K562 (cell line): ENCODE measurements around the gene TOP3A. TPM values are rescaled to one million over a fixed set of nuclear protein-coding genes. Genes with fewer than 3 reads are reported as not detected.

Source experiments
- ATAC-seq: fragments of 200-7000 bp; cut with Tn5 transposase; 3 replicates; pipeline ENCODE4 v1.9.1; 2020; ENCODE audit warnings: moderate library complexity
- BruUV-seq: library from RNA; stranded (reverse); fragments of 400-500 nt; replicated peaks from 2 replicates; lab custom pipeline; 2021; lab: Mats Ljungman, UMichigan
- CTCF ChIA-PET: fragments of 300-600 bp; formaldehyde crosslinking; extraction: SDS; loops from one replicate; lab custom pipeline; 2021; ENCODE audit warnings: low intra/inter-chr PET ratio; lab: Yijun Ruan, JAX
- POLR2A ChIA-PET: fragments of 300-600, 350-650 bp; sonication (Branson Sonifier 250); formaldehyde crosslinking; extraction: SDS; loops from one replicate; lab custom pipeline; 2021; ENCODE audit warnings: antibody characterized with exemption, inconsistent platforms; lab: Yijun Ruan, JAX
- DNase-seq, 4 experiments: peaks; one replicate each; pipeline versions ENCODE4 v3.0.0 to v3.0.0-alpha.2; 2011 to 2018; ENCODE audit warnings: low spot score in 3 of 4, mixed read lengths in 3 of 4; ENCODE audit errors: extremely low read depth in 1 of 4
- FAIRE-seq: peaks from 2 replicates; lab custom pipeline; 2011; peaks lifted over from hg19 to GRCh38; lab: Jason Lieb, UNC
- H2AFZ ChIP-seq: 2 replicates; pipeline ENCODE4 v1.6.0; 2011; ENCODE audit warnings: low read depth, low read length, control low read depth, inconsistent platforms
- H3K27ac ChIP-seq: fragments of 200-600 bp; 3 replicates; pipeline ENCODE4 v1.8.0; 2011; ENCODE audit warnings: low read depth, mild to moderate bottlenecking, control low read depth, inconsistent platforms, low read length, moderate library complexity, mixed read lengths; ENCODE audit errors: extremely low read depth
- H3K27me3 ChIP-seq, 2 experiments: fragments of 300-600 bp in 1 of 2; 2 replicates in 1 of 2; 3 replicates in 1 of 2; pipeline versions ENCODE4 v1.6.0 to v1.8.0; 2011; ENCODE audit warnings: inconsistent platforms in 2 of 2, low read length in 2 of 2, mild to moderate bottlenecking in 1 of 2, mixed read lengths in 1 of 2, moderate library complexity in 1 of 2; ENCODE audit not compliant: control insufficient read depth in 2 of 2, insufficient read depth in 2 of 2
- H3K36me3 ChIP-seq: fragments of 300-600 bp; 3 replicates; pipeline ENCODE4 v1.8.0; 2011; ENCODE audit warnings: mild to moderate bottlenecking, low read length, inconsistent platforms; ENCODE audit not compliant: control insufficient read depth, insufficient read depth
- H3K4me1 ChIP-seq, 2 experiments: fragments of 200-600 bp in 1 of 2; replicated peaks in 1 of 2; 2 replicates in 1 of 2; 3 replicates in 1 of 2; pipeline versions ENCODE4 v1.5.1 to v1.8.0; 2011; ENCODE audit warnings: inconsistent platforms in 2 of 2, low read length in 2 of 2, mild to moderate bottlenecking in 1 of 2, mixed read lengths in 1 of 2, moderate library complexity in 1 of 2; ENCODE audit not compliant: control insufficient read depth in 2 of 2, insufficient read depth in 2 of 2
- H3K4me2 ChIP-seq: 2 replicates; pipeline ENCODE4 v1.6.1; 2011; ENCODE audit warnings: low read length, control low read depth, inconsistent platforms, mixed read lengths; ENCODE audit not compliant: insufficient read depth
- H3K4me3 ChIP-seq: fragments of 200-600 bp; sonication (generic), shearing (Covaris generic); 2 replicates; pipeline ENCODE4 v1.5.1; 2016; ENCODE audit warnings: control low read depth, inconsistent platforms
- H3K79me2 ChIP-seq: fragments of 200-600 bp; 3 replicates; pipeline ENCODE4 v1.8.0; 2011; ENCODE audit warnings: low read length, inconsistent platforms; ENCODE audit not compliant: control insufficient read depth, insufficient read depth
- H3K9ac ChIP-seq, 2 experiments: 2 replicates each; pipeline versions ENCODE4 v1.6.0 to v1.6.1; 2011; ENCODE audit warnings: low read depth in 2 of 2, low read length in 2 of 2, control low read depth in 1 of 2, inconsistent platforms in 1 of 2, mild to moderate bottlenecking in 1 of 2, mixed read lengths in 1 of 2; ENCODE audit not compliant: insufficient read depth in 1 of 2
- H3K9me1 ChIP-seq: one replicate; pipeline ENCODE4 v1.6.0; 2011; ENCODE audit warnings: inconsistent platforms, mild to moderate bottlenecking, low read length, moderate library complexity; ENCODE audit not compliant: control insufficient read depth, insufficient read depth
- H3K9me3 ChIP-seq: replicated peaks from 2 replicates; pipeline ENCODE4 v1.5.1; 2011; ENCODE audit warnings: low read depth, low read length, inconsistent platforms; ENCODE audit not compliant: control insufficient read depth, insufficient read depth
- H4K20me1 ChIP-seq: replicated peaks from 2 replicates; pipeline ENCODE4 v1.6.1; 2011; ENCODE audit warnings: low read length, inconsistent platforms, mixed read lengths; ENCODE audit not compliant: control insufficient read depth, insufficient read depth
- ATF4 ChIP-seq: fragments of 450-650 bp; formaldehyde crosslinking; IDR thresholded peaks from 2 replicates; pipeline ENCODE4 v1.4.0; 2022; ENCODE audit warnings: mild to moderate bottlenecking, moderate library complexity
- ETV6 ChIP-seq, 3 experiments: fragments of 150-350 bp in 1 of 3; sonication (generic) in 1 of 3; formaldehyde crosslinking in 1 of 3; IDR thresholded peaks; 2 replicates each; pipeline versions ENCODE4 v1.6.1 to v1.8.0; 2014 to 2022; ENCODE audit warnings: borderline replicate concordance in 2 of 3, low read depth in 2 of 3, antibody characterized with exemption in 1 of 3, low read length in 1 of 3, mild to moderate bottlenecking in 1 of 3, missing genetic modification reagents in 1 of 3
- JUNB ChIP-seq: fragments of 450-650 bp; formaldehyde crosslinking; conservative IDR thresholded peaks from 2 replicates; pipeline ENCODE4 v1.4.0; 2020; ENCODE audit warnings: mild to moderate bottlenecking
- KAT8 ChIP-seq: fragments of 450-650 bp; IDR thresholded peaks from 2 replicates; pipeline ENCODE4 v1.6.1; 2016; ENCODE audit warnings: low read depth, mild to moderate bottlenecking
- MTA3 ChIP-seq: fragments of 450-650 bp; formaldehyde crosslinking; IDR thresholded peaks from 2 replicates; pipeline ENCODE4 v1.6.1; 2017; ENCODE audit warnings: mild to moderate bottlenecking, borderline replicate concordance
- NR2C1 ChIP-seq, 2 experiments: fragments of 450-650 bp; IDR thresholded peaks; 2 replicates each; pipeline ENCODE4 v1.6.1; 2017; ENCODE audit warnings: mild to moderate bottlenecking in 2 of 2, antibody characterized with exemption in 1 of 2, inconsistent platforms in 1 of 2, missing compliant biosample characterization in 1 of 2, missing genetic modification characterization in 1 of 2
- THAP12 ChIP-seq: fragments of 250-450 bp; sonication (Bioruptor Pico); IDR thresholded peaks from 2 replicates; pipeline ENCODE4 v1.9.0; 2021; ENCODE audit warnings: mild to moderate bottlenecking, inconsistent platforms
- VEZF1 ChIP-seq: fragments of 200-800 bp; sonication (Bioruptor generic); IDR thresholded peaks from 2 replicates; pipeline ENCODE4 v1.6.1; 2017; ENCODE audit warnings: missing genetic modification characterization, missing compliant biosample characterization
- ZNF274 ChIP-seq: IDR thresholded peaks from 2 replicates; pipeline ENCODE4 v1.6.1; 2011; ENCODE audit warnings: low read depth, mild to moderate bottlenecking, low read length, moderate library complexity, borderline replicate concordance
- ZSCAN29 ChIP-seq: fragments of 450-650 bp; IDR thresholded peaks from 2 replicates; pipeline ENCODE4 v1.6.1; 2017
- WGBS: fragments of 100-300 bp; shearing (Covaris generic); methylation state at CpG from one replicate; pipeline ENCODE4 v1.1.6; 2016; ENCODE audit warnings: low coverage, mixed read lengths; ENCODE audit not compliant: insufficient coverage; ENCODE audit errors: missing lambda C conversion rate; 5-methylcytosine and 5-hydroxymethylcytosine counted together
- in situ Hi-C: fragments of 300-500 bp; cut with MboI; formaldehyde crosslinking; loops from 4 replicates; pipeline ENCODE4 v1.15.0; 2018; ENCODE audit warnings: inconsistent platforms, mixed read lengths
- intact Hi-C: fragments of 100-400 bp; cut with micrococcal nuclease; formaldehyde crosslinking; loops from 2 replicates; pipeline ENCODE4 v1.14.2; 2022
- polyA plus RNA-seq, 8 experiments: library from polyadenylated mRNA; depleted of rRNA in 4 of 8; stranded (reverse) in 5 of 8; unstranded in 3 of 8; fragments of >200 nt; fragmentation: Nextera tagmentation in 2 of 8; fragmentation: Illumina TruSeq in 1 of 8; extraction: Ambion mirVana in 2 of 8; extraction: Trizol in 1 of 8; gene quantifications; 2 replicates each; pipeline versions ENCODE4 v1.2.1 to v1.2.3, GENCODE V29; 2011 to 2014; ENCODE audit warnings: inconsistent platforms in 1 of 8, missing spikeins in 1 of 8
- total RNA-seq, 7 experiments: library from RNA; depleted of rRNA in 6 of 7; stranded (reverse); fragments of >200 nt in 6 of 7; fragmentation: Illumina TruSeq in 2 of 7; extraction: Trizol in 2 of 7; gene quantifications; 2 replicates each; pipeline versions ENCODE4 v1.2.1 to v1.2.3, GENCODE V29; 2011 to 2021; ENCODE audit warnings: low replicate concordance in 1 of 7
- TF ChIP-seq, protein P1 (sequence below): fragments of 450-650 bp; IDR thresholded peaks from 2 replicates; pipeline ENCODE4 v1.7.0; 2016; ENCODE audit warnings: borderline replicate concordance

Gene TOP3A
- total and polyA plus RNA-seq, 9 of the 15 experiments (the other 6 are each of a cell fraction or from before 2014, with no cell fraction given): 5.2 to 49.7 (median 24.7) TPM

- ATAC-seq: no peak
- Histone ChIP-seq H3K4me1 (no peaks in the 10 kb centered on the region), H3K27ac (no peak overlapping the region), H3K36me3 (peaks cover 63% of the 10 kb centered on the region; the same call in 2 of the 3 replicates), H3K9ac (no peak overlapping the region), H3K4me2 (no peak overlapping the region), H4K20me1 (no peaks in the 10 kb centered on the region), H3K27me3 (no peaks in the 10 kb centered on the region), H3K9me3 (no peaks in the 10 kb centered on the region), H3K4me3 (no peak overlapping the region), H3K9me1 (no peaks in the 10 kb centered on the region), H3K79me2 (no peaks in the 10 kb centered on the region), H2AFZ (no peak overlapping the region)
- 92% methylated on average over 12 of the region's 15 CpGs for WGBS
- CTCF ChIA-PET: no interaction called here
- BruUV-seq: no TSS peak
- no peak for DNase-seq
- in situ Hi-C loops (no loop called here), intact Hi-C loops (no loop called here)
- POLR2A ChIA-PET: interaction anchor here (1.5 kb wide), 1 partner anchor 10 kb away, joined by 5 read pairs; no protein-coding TSS in a partner anchor
- FAIRE-seq: no peak
- TF ChIP-seq ETV6 (IDR thresholded peaks at IDR 0.05; ENCODE audit: borderline replicate concordance in 1 of 2, low read depth in 2 of 2, low read length in 1 of 2) (no peak), ETV6 (CRISPR knock-in tag; IDR thresholded peaks at IDR 0.05; ENCODE audit: borderline replicate concordance) (no peak), ZNF274 (no peak), MTA3 (no peak), THAP12 (CRISPR knock-in tag) (no peak), JUNB (CRISPR knock-in tag) (no peak), ATF4 (CRISPR knock-in tag) (no peak), VEZF1 (CRISPR knock-in tag) (no peak), KAT8 (no peak), ZSCAN29 (no peak), NR2C1 (IDR thresholded peaks at IDR 0.05) (no peak), NR2C1 (tag; IDR thresholded peaks at IDR 0.05) (no peak)
- TF ChIP-seq, protein P1, sequence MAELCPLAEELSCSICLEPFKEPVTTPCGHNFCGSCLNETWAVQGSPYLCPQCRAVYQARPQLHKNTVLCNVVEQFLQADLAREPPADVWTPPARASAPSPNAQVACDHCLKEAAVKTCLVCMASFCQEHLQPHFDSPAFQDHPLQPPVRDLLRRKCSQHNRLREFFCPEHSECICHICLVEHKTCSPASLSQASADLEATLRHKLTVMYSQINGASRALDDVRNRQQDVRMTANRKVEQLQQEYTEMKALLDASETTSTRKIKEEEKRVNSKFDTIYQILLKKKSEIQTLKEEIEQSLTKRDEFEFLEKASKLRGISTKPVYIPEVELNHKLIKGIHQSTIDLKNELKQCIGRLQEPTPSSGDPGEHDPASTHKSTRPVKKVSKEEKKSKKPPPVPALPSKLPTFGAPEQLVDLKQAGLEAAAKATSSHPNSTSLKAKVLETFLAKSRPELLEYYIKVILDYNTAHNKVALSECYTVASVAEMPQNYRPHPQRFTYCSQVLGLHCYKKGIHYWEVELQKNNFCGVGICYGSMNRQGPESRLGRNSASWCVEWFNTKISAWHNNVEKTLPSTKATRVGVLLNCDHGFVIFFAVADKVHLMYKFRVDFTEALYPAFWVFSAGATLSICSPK: no peak
Observed at GRCh38 chr17:18291718-18292540, 22.9 kb downstream of the TOP3A start.
